OCI-LY3 (cell line): ENCODE results near the gene RALBP1.

Experiments
- EZH2phosphoT487 ChIP-seq: fragments of 200-600 bp; shearing (Covaris generic); IDR thresholded peaks from 2 replicates; pipeline ENCODE4 v1.6.1; 2018; ENCODE audit warnings: antibody characterized with exemption, mixed run types, low read depth
- TF ChIP-seq, protein P1 (sequence below): fragments of 200-600, 300-600 bp; sonication (generic); IDR thresholded peaks from 2 replicates; pipeline ENCODE4 v1.5.1; 2014; ENCODE audit warnings: antibody characterized with exemption, low read length, low read depth

DNA sequence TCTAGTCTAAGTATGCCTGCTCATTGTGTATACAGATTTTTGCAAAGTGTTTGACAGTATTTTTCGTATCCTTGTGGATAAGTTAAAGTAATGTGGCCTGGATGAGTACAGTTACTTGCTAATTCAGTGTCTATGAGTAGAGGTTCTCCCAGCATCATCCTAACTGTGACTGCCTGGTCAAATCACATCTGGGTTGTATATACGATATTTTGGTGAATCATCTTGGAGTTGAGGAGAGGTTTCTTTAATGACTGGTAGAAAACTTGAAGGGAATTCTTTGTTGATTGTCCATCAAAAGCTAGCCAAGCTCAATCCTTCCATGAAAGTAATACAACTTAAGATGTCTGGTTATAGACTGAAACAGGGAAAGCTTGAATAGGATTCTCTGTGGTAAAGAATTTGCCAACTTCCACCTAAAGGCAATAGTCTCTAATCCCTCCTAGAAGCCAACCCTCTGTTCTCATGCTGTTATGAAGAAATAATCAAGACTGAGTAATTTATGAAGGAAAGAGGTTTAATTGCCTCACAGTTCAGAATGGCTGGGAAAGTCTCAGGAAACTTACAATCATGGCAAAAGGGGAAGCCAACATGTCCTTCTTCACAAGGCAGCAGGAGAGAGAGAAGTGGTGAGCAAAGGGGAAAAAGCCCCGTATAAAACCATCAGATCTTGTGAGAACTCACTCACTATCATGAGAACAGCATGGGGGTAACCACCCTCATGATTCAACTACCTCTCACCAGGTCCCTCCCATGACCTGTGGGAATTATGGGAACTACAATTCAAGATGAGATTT, 19.4 kb upstream of the RALBP1 start:
- TF ChIP-seq, protein P1, sequence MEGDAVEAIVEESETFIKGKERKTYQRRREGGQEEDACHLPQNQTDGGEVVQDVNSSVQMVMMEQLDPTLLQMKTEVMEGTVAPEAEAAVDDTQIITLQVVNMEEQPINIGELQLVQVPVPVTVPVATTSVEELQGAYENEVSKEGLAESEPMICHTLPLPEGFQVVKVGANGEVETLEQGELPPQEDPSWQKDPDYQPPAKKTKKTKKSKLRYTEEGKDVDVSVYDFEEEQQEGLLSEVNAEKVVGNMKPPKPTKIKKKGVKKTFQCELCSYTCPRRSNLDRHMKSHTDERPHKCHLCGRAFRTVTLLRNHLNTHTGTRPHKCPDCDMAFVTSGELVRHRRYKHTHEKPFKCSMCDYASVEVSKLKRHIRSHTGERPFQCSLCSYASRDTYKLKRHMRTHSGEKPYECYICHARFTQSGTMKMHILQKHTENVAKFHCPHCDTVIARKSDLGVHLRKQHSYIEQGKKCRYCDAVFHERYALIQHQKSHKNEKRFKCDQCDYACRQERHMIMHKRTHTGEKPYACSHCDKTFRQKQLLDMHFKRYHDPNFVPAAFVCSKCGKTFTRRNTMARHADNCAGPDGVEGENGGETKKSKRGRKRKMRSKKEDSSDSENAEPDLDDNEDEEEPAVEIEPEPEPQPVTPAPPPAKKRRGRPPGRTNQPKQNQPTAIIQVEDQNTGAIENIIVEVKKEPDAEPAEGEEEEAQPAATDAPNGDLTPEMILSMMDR: no peak
- no peak for TF ChIP-seq EZH2phosphoT487
